ENCODE data around the gene DEAF1. TPM values are rescaled to one million over a fixed set of nuclear protein-coding genes. Genes with fewer than 3 reads are reported as not detected.

The DEAF1 gene
- total RNA-seq, 1 experiment from 2014 or later, result 31.9 TPM

DNA sequence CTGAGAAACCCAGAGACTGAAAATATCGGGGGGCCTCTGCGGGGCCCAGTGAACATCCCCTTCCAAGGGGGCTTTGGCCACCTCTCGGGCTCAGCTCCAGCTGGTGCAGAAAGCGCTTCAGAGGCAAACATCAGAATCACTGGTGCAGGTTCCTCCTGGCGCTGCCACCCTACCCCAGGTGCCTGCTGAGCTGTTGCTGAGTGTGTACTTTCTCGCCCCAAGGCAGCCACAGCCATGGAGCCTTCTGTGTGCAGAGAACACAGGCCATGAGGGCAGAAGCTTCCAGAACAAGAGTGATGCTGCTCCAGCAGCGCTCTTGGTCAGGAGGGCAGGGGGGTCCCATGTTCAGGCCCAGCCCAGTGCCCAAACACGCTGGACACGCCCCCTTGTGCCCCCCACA is 51.7 kb downstream of the DEAF1 start:
- ChIA-PET CTCF (no interaction called here), POLR2A (ENCODE audit: unreplicated experiment) (no interaction called here)
- H3K27ac ChIP-seq (ENCODE audit: low read length), result no peak overlapping the region
- no peak overlapping the region for H3K9ac ChIP-seq (ENCODE audit: low read length)
- intact Hi-C loops (cut with micrococcal nuclease), result no loop called here
- BruUV-seq (replicated peaks), result no TSS peak
- DNase-seq (no peak), ATAC-seq (no peak)
- H3F3A ChIP-seq (ENCODE audit: low read length, unreplicated experiment), result no peaks in the 10 kb centered on the region
- no peaks in the 10 kb centered on the region for H3K4me1 ChIP-seq (ENCODE audit: insufficient read depth, low read length)
- H3K9me2 ChIP-seq (replicated peaks; ENCODE audit: low read length), result no peaks in the 10 kb centered on the region
- no peak overlapping the region for H2AFZ ChIP-seq (ENCODE audit: low read length)
- no peak overlapping the region for H3K4me2 ChIP-seq (ENCODE audit: low read length)
- TF ChIP-seq EZH2phosphoT487 (IDR thresholded peaks at IDR 0.05; ENCODE audit: borderline replicate concordance, low read length) (no peak), EZH2 (IDR thresholded peaks at IDR 0.05; ENCODE audit: low read length, unreplicated experiment) (no peak)
- TF ChIP-seq, protein P1, sequence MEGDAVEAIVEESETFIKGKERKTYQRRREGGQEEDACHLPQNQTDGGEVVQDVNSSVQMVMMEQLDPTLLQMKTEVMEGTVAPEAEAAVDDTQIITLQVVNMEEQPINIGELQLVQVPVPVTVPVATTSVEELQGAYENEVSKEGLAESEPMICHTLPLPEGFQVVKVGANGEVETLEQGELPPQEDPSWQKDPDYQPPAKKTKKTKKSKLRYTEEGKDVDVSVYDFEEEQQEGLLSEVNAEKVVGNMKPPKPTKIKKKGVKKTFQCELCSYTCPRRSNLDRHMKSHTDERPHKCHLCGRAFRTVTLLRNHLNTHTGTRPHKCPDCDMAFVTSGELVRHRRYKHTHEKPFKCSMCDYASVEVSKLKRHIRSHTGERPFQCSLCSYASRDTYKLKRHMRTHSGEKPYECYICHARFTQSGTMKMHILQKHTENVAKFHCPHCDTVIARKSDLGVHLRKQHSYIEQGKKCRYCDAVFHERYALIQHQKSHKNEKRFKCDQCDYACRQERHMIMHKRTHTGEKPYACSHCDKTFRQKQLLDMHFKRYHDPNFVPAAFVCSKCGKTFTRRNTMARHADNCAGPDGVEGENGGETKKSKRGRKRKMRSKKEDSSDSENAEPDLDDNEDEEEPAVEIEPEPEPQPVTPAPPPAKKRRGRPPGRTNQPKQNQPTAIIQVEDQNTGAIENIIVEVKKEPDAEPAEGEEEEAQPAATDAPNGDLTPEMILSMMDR (conservative IDR thresholded peaks at IDR 0.05; ENCODE audit: low read depth, low read length), result no peak
- H3K79me2 ChIP-seq (ENCODE audit: low read length), result no peaks in the 10 kb centered on the region
- no peaks in the 10 kb centered on the region for H4K20me1 ChIP-seq (ENCODE audit: low read length)
- H3K27me3 ChIP-seq (ENCODE audit: low read length), result no peaks in the 10 kb centered on the region
- H3K9me3 ChIP-seq (ENCODE audit: low read length), result no peaks in the 10 kb centered on the region
- H3K4me3 ChIP-seq (ENCODE audit: low read length), result no peak overlapping the region
- no peaks in the 10 kb centered on the region for H3K36me3 ChIP-seq (ENCODE audit: low read depth, low read length)

DNA sequence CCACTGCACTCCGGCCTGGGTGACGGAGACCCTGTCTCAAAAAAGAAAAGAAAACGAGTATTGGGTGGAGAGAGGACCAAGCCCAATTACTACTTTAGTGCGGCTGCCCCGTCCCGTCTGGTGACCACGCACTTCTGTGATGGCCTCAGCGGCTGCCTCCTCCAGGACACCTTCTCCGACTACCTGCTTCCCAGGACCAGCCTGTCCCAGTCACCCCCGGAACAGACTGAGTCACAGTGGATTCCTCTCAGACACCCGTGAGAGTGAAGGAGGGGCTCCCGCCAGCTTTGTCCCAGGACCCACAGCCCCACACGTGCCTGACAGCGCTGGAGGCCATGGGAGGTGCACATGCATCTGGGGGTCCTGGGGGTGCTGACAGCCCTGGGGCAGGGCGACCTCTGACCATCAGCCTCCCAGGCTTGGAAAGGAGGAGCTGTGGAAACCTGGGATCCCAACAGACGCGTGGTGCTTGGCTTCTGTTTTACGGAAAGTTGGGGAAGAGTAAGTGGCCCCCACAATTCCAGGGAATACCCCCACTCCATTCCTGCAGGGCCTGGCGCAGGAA is 53.1 kb downstream of the DEAF1 start:
- Histone ChIP-seq H2AFZ (ENCODE audit: low read length) (no peak overlapping the region), H3K4me2 (ENCODE audit: low read length) (no peak overlapping the region), H3K27ac (ENCODE audit: low read length) (no peak overlapping the region), H3K9me2 (replicated peaks; ENCODE audit: low read length) (no peaks in the 10 kb centered on the region), H3K79me2 (ENCODE audit: low read length) (no peaks in the 10 kb centered on the region), H3K4me3 (ENCODE audit: low read length) (no peak overlapping the region), H3F3A (ENCODE audit: low read length, unreplicated experiment) (no peaks in the 10 kb centered on the region), H3K27me3 (ENCODE audit: low read length) (no peaks in the 10 kb centered on the region), H4K20me1 (ENCODE audit: low read length) (no peaks in the 10 kb centered on the region), H3K4me1 (ENCODE audit: insufficient read depth, low read length) (no peaks in the 10 kb centered on the region), H3K36me3 (ENCODE audit: low read depth, low read length) (no peaks in the 10 kb centered on the region), H3K9ac (ENCODE audit: low read length) (no peak overlapping the region), H3K9me3 (ENCODE audit: low read length) (no peaks in the 10 kb centered on the region)
- intact Hi-C loops (cut with micrococcal nuclease), result no loop called here
- ChIA-PET CTCF (no interaction called here), POLR2A (ENCODE audit: unreplicated experiment) (no interaction called here)
- no TSS peak for BruUV-seq (replicated peaks)
- ATAC-seq (no peak), DNase-seq (no peak)
- no peak for TF ChIP-seq EZH2phosphoT487 (IDR thresholded peaks at IDR 0.05; ENCODE audit: borderline replicate concordance, low read length)

GRCh38 chr11:640021-640706 is 54.9 kb downstream of the DEAF1 start:
- Histone ChIP-seq H3K9ac (ENCODE audit: low read length) (no peak overlapping the region), H3K4me3 (ENCODE audit: low read length) (no peak overlapping the region), H3K36me3 (ENCODE audit: low read depth, low read length) (no peaks in the 10 kb centered on the region), H3K4me1 (ENCODE audit: insufficient read depth, low read length) (no peaks in the 10 kb centered on the region), H4K20me1 (ENCODE audit: low read length) (no peaks in the 10 kb centered on the region), H3K79me2 (ENCODE audit: low read length) (no peaks in the 10 kb centered on the region), H3K27ac (ENCODE audit: low read length) (no peak overlapping the region), H3K4me2 (ENCODE audit: low read length) (no peak overlapping the region), H2AFZ (ENCODE audit: low read length) (no peak overlapping the region), H3F3A (ENCODE audit: low read length, unreplicated experiment) (no peaks in the 10 kb centered on the region), H3K9me2 (replicated peaks; ENCODE audit: low read length) (no peaks in the 10 kb centered on the region), H3K27me3 (ENCODE audit: low read length) (no peaks in the 10 kb centered on the region), H3K9me3 (ENCODE audit: low read length) (no peaks in the 10 kb centered on the region)
- TF ChIP-seq EZH2phosphoT487 (IDR thresholded peaks at IDR 0.05; ENCODE audit: borderline replicate concordance, low read length) (no peak), EZH2 (IDR thresholded peaks at IDR 0.05; ENCODE audit: low read length, unreplicated experiment) (no peak)
- TF ChIP-seq, protein P1 (conservative IDR thresholded peaks at IDR 0.05; ENCODE audit: low read depth, low read length), result no peak
- POLR2A ChIA-PET (ENCODE audit: unreplicated experiment), result no interaction called here
- no peak for ATAC-seq
- intact Hi-C loops (cut with micrococcal nuclease), result no loop called here
- no TSS peak for BruUV-seq (replicated peaks)
- no peak for DNase-seq
- CTCF ChIA-PET, result no interaction called here

Data from PC-3 (cell line).